ENCODE results near the gene CPOX.
"Not testable (repeated sequence)": the region's sequence is repeated elsewhere in the genome, so short reads cannot be mapped to it uniquely, and the experiment has no call there.

The CPOX gene
- 19.3 to 125 (median 78.1) reads per million in 3 experiments for total RNA-seq

GRCh38 chr3:98593046-98593936, at the start of gene CPOX:
CPOX (minus strand) TSS chr3:98593611; CDS start chr3:98593504, 107 bp downstream.
- peak; percentile 77 for DNase-seq

- DNase-seq = not testable (repeated sequence)
Observed at GRCh38 chr3:98642769-98643168, 49.4 kb upstream of the CPOX start.

GRCh38 chr3:98641756-98642155, 48.3 kb upstream of the CPOX start:
- not testable (repeated sequence) for DNase-seq

- not testable (repeated sequence) for DNase-seq
Observed at GRCh38 chr3:98638515-98638914, 45.1 kb upstream of the CPOX start.

- no peak for DNase-seq
Observed at GRCh38 chr3:98630416-98630815, 37.0 kb upstream of the CPOX start.

GRCh38 chr3:98628317-98628716, 34.9 kb upstream of the CPOX start:
- DNase-seq = no peak

GRCh38 chr3:98626151-98626550, 32.7 kb upstream of the CPOX start:
- DNase-seq = no peak

- DNase-seq = no peak
Observed at GRCh38 chr3:98623572-98624280, 30.3 kb upstream of the CPOX start.

GRCh38 chr3:98617841-98618240, 24.4 kb upstream of the CPOX start:
- no peak for DNase-seq

GRCh38 chr3:98613616-98614015, 20.2 kb upstream of the CPOX start:
- DNase-seq = no peak

GRCh38 chr3:98612996-98613517, 19.6 kb upstream of the CPOX start:
- DNase-seq = no peak

- DNase-seq = no peak
Observed at GRCh38 chr3:98612587-98612986, 19.2 kb upstream of the CPOX start.

- no peak for DNase-seq
Observed at GRCh38 chr3:98608029-98608428, 14.6 kb upstream of the CPOX start.

GRCh38 chr3:98603580-98603979, 10.2 kb upstream of the CPOX start:
- DNase-seq = no peak

GRCh38 chr3:98602078-98602678, 8.8 kb upstream of the CPOX start:
- peak; percentile 22 for DNase-seq

- DNase-seq = no peak
Observed at GRCh38 chr3:98601180-98601579, 7.8 kb upstream of the CPOX start.

- DNase-seq = no peak
Observed at GRCh38 chr3:98600412-98601095, 7.1 kb upstream of the CPOX start.

GRCh38 chr3:98599647-98600411, 6.4 kb upstream of the CPOX start:
- no peak for DNase-seq

GRCh38 chr3:98598492-98598891, 5.1 kb upstream of the CPOX start:
- DNase-seq = no peak

- DNase-seq = peak; percentile 24
Observed at GRCh38 chr3:98596541-98597500, 3.4 kb upstream of the CPOX start.

- DNase-seq = no peak
Observed at GRCh38 chr3:98596087-98596486, 2.7 kb upstream of the CPOX start.
